GM21423 (cell line): ENCODE measurements around the gene ZNF474.

Experiments
- ATAC-seq: cut with Tn5 transposase; IDR thresholded peaks from one replicate; pipeline ENCODE4 v1.9.1; 2021; ENCODE audit warnings: mild to moderate bottlenecking, moderate library complexity; ENCODE audit not compliant: unreplicated experiment

ZNF474 gene

GRCh38 chr5:122114501-122114900, 14.8 kb upstream of the ZNF474 start:
- ATAC-seq: no peak

DNA sequence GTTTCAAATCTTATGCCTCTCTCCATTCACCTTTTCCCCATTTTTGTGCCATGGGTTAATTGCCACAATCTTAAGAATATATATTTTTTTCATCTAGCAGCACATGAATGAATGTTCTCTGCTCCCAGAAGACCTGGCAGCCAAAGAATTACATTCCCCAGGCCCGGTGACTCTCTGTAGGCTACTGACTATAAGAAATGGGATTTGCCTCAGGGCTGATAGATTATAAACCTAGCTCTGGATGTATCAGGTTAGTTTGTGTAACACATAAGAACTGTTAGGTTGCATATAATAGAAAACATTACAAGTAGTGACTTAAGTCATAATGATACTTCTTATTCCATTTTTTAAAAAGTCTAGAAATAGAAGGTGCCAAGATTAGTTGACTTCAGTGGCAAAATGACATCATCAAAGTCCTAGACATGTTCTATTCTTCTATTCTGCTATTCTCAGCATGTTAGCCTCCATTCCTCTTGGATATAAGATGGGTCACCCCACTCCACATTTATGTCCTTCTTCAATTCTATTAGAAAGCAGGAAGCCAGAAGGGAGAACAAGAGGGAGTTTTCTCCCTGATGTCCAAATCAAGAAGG, 10.9 kb upstream of the ZNF474 start:
- no peak for ATAC-seq

- ATAC-seq: no peak
Observed at GRCh38 chr5:122119205-122119604, 10.1 kb upstream of the ZNF474 start.

- no peak for ATAC-seq
Observed at GRCh38 chr5:122120493-122120892, 8.9 kb upstream of the ZNF474 start.

DNA sequence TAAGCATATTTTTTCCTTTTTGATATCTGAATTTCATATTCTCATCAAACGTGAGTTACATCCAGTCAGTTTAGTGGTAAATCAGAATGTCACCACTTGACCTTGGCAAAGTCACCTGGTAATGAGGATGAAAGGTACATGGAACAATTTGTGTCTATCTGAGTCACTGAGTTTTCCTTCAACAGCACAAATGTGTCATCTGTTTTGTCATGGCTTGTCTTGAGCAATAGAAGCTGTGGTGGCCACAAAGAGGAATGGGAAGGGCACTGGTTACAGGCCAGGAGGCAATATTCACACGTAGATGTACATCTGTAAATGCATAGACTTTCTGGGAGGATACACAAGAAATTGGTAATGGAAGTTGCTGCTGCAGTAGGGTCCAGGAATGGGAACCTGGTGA, 8.4 kb upstream of the ZNF474 start:
- ATAC-seq: no peak

- no peak for ATAC-seq
Observed at GRCh38 chr5:122121479-122122465, 7.6 kb upstream of the ZNF474 start.

DNA sequence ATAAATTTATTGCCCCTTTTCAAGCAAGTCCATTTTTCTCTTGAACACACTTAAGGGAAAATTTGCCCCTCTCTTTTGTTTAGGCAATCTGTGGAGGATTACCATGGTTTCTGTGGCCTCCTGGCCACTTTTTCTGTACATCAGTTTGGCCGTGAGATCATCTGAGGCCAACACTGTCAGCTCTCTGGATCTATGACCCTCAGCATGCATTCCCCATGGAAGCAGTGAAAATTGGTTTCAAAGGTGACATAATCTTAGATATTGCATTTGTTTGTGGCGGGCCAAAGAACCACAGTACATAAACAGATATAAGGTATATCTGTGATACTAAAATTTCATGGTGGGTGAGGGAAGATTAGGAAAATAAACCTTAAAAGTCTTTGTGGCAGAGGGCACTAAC, 4.6 kb upstream of the ZNF474 start:
- no peak for ATAC-seq

DNA sequence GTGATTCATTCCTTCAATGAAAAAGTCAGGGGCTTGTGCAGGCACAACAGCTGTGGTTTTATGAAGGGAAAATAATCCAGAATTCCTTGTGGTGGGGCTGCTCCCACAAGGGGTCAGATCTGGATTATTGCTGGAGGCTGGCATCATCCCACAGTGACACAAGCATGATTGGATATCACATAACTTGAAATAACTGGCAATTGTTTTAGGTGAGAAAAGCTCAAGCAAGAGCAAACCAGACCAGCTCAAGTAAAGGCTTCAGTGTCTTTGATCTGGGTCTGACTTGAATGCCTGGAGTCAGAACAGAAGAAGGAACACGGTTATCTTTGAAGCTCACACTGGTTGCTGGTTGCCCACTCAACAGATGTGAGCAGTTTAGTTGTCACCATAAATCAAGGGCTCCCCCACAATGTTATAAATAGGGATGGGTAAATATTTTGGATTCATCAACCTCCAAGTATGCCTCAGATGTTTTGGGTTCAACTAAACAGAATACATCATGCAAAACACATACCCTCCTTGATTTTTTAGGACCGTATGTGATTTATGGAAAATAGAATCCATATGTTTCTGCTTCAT, 3.1 kb upstream of the ZNF474 start:
- ATAC-seq: no peak

- no peak for ATAC-seq
Observed at GRCh38 chr5:122126756-122127321, 2.5 kb upstream of the ZNF474 start.

- no peak for ATAC-seq
Observed at GRCh38 chr5:122130152-122130551, 806 bp downstream of the ZNF474 start.

GRCh38 chr5:122137702-122138101, 8.4 kb downstream of the ZNF474 start:
- ATAC-seq: no peak

DNA sequence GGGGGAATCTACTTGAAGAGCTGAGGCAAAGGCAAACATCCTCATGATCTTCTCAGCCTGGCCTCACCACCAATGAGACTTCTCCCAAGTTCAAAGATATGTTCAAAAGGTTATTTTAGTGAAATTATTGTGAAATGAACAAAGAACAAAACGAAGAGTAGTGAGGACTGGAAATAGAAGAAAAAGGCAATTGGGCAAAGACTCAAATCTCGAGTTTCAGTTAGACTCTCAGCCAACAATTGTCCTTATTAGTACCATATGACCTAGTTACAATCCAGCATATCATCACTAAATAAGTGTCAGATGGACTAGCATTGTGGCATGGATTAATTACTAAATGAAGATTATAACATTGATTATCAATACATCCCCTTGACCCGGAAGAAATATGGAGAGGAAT, 9.0 kb downstream of the ZNF474 start:
- ATAC-seq: no peak

GRCh38 chr5:122140900-122141299, 11.6 kb downstream of the ZNF474 start:
- ATAC-seq: no peak

DNA sequence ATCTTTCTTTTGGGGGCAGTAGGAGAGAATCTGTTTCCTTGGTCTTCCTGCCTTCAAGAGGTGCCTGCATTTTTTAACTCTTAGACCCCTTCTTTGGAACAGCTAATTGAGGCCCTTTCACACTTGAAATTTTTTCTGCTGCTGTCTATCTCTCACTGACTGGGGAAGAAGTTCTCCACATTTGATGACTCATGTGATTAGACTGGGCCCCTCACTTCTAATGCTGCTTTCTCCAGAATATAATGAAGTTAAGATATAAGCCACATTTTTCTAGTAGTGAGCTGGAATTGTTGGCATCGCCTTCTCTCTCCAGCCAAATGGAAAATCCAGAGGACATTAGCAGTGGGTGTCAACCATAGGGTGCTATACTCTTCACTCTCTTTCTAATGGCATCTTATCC, 12.4 kb downstream of the ZNF474 start:
- ATAC-seq: no peak

DNA sequence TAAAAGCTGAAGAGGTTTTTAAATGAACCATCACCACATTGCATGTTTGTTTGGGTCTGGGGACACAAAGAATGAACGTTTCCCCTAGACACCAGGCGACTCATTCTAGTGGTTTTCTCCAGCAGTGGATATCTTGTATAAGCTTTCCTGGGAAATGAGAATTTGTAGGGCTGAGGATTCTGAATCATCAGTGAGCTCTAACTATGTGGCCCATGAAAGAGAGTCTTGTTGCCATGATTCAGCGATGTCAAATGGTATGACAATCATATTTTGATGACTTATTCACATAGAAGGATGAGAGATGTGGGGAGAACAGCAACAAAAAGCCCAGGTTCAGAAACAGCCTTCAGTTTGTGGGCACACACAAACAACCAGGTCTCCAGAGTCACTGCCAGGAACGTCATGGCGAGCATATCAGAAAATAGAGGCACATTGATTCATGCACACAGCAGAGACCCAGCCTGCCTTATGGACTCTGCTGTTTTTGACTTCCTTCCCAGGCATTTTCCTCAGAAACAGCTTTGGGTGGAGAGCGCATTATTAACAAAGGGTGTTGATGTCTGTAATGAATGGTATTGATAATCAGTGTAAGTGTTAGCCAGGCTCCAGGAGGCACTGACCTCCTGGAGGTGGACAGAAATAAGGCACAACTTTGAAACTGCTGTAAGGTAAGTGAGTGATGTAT, 13.3 kb downstream of the ZNF474 start:
- ATAC-seq: no peak

- ATAC-seq: no peak
Observed at GRCh38 chr5:122144236-122144635, 14.9 kb downstream of the ZNF474 start.

GRCh38 chr5:122145906-122146305, 16.6 kb downstream of the ZNF474 start:
- no peak for ATAC-seq

- no peak for ATAC-seq
Observed at GRCh38 chr5:122149321-122150090, 20.2 kb downstream of the ZNF474 start.

- ATAC-seq: no peak
Observed at GRCh38 chr5:122150215-122150614, 20.9 kb downstream of the ZNF474 start.

- no peak for ATAC-seq
Observed at GRCh38 chr5:122151640-122152039, 22.3 kb downstream of the ZNF474 start.
